GM19463 (cell line): Measurements from ENCODE around the gene TMEM273.
A peak's percentile ranks its signal among the peaks of the same experiment; 100 is the strongest.

ENCODE experiments used
- ATAC-seq: cut with Tn5 transposase; IDR thresholded peaks from one replicate; pipeline ENCODE4 v1.9.1; 2021; ENCODE audit warnings: mild to moderate bottlenecking, moderate library complexity; ENCODE audit not compliant: unreplicated experiment

Gene TMEM273

GRCh38 chr10:49141541-49142332 lies 46.5 kb downstream of the TMEM273 start:
- ATAC-seq, result peak; percentile 81

DNA sequence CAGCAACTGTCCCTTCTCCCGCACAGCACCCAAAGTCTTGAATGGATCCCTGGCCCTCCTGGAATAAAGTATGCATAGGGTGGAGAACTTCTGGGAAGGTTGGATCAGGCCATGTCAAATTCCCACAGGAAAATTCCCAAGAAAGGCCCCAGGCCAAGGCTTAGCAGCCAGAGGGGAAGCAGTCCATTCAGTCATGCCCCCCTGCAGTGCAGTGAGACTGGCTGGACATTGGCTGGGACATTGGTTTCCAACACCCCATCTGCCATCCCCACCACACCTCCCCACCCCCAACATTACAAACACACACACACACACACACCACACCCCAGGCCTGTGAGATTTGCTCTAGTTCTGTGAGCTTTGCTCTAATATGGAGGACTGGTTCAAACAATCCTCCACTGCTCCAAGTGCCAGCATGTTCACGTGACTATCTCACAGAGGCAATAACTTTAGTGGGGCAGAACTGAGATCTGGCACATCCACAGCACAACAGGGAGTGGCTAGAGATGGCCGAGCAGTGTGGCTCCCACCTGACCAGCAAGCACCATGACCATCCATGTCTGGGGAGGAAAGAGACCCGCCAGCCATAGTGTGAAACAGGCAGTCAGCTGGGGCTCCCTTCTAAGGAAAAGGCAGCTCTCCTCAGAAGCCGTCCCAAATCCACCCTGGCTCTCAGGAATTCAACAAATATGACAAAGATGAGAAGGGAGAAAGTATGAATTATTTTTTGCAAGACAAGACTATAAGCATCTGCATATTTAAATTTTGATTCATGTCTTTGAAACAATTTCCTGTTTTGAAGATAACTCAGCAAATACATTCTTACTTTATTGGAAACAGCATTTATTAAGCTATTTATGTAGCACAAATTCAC lies 47.6 kb downstream of the TMEM273 start:
- ATAC-seq, result no peak

GRCh38 chr10:49139846-49140195 lies 48.4 kb downstream of the TMEM273 start:
- ATAC-seq, result no peak

DNA sequence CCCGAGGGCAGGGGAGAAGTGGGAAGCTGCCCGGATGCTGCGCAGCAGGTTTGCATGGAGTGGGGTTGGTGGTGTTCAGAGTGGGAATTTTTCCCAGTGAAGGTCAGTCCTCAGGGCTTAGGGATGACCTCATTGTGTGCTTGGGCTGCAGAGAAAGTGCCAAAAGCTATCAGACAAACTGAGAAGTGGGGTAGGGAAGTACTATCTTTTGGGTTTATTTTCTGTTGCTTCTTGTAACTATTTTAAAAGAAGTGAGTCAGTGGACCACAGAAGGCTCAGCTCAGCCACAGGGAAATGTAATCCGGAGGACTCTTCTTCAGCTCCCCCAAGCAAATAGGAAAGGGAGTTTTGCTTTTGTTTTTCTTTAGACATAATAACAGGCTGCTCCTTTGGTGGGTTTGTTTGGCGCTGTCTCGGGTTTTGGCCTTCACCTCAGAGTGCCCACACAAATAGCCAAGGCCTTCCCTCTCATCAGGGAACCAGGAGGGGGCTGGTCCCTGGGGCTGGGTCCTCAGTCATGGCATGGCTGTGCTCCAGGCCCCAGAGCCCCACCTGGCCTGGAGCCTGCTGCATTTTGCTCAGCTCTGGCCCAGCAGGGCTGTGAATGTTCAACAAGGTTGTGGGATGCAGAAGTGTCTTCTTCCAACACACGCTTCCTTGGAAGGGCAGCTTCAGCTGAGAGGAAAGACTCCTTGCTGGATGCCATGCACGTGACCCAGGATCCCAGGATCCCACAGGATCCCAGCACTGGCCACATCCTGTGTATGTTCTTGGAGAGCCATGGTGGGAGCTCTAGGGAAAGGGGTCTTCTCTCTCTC lies 49.0 kb downstream of the TMEM273 start:
- peak; percentile 30 for ATAC-seq

- ATAC-seq, result no peak
Measured at GRCh38 chr10:49138361-49138891, 49.8 kb downstream of the TMEM273 start.

DNA sequence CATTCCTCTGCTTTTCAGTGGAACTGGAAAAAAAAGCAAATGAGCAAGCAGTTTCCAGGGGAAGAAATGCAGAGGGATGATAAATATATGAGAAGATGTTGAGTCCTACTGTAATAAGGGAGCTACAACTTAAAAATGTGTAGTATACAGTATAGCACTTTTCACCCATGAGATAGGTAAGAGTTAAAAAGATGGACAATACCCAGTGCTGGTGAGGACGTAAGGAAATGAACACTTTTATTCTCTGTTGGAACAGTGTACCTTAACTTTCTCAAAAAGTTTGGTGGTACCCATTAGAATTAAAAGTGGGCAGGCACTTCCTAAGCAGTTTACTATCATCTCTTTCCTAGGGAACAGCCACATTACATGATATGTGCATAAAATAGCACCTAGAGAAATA lies 51.7 kb downstream of the TMEM273 start:
- ATAC-seq, result no peak

DNA sequence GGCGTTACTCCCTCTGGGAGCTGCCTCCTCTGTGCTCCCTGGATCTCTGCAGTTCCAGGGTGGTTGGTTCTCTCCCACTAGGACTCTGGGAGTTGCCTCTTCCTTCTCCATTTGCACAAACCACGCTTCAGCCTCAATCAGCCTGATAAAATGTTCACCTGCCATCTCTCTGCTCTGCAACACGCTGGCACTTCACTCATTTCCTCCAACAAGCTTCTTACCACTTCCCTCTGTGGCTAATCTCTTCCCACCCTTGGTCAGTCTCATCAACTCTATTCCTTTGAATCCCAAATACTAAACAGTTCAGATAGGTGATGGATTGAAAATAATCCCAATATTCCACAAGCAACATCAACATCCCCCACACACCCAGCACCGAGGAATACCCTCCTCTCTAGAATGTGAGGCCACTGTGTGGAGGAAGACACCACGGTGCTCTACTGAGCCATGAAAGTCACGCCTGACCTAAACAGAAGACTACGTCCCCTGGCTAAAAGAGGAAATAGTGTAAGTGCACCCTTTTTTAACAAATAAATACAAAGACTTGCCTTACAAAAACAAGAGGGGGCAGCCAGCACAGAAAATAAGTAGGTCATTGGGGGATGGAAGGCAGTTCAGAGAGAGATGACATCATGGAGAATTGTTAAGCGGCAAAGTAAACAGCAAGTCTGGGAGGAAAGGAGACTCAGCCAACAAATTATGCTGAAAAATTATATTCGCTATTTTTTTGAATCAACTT lies 52.4 kb downstream of the TMEM273 start:
- ATAC-seq, result peak; percentile 45

- no peak for ATAC-seq
Measured at GRCh38 chr10:49134327-49134726, 53.9 kb downstream of the TMEM273 start.

GRCh38 chr10:49133706-49134248 lies 54.4 kb downstream of the TMEM273 start, which contains the start of gene FAM170B:
Gene FAM170B (minus strand): TSS chr10:49134021. CDS start chr10:49133918, 103 bp downstream.
- no peak for ATAC-seq

- no peak for ATAC-seq
Measured at GRCh38 chr10:49132362-49132737, 55.8 kb downstream of the TMEM273 start.

DNA sequence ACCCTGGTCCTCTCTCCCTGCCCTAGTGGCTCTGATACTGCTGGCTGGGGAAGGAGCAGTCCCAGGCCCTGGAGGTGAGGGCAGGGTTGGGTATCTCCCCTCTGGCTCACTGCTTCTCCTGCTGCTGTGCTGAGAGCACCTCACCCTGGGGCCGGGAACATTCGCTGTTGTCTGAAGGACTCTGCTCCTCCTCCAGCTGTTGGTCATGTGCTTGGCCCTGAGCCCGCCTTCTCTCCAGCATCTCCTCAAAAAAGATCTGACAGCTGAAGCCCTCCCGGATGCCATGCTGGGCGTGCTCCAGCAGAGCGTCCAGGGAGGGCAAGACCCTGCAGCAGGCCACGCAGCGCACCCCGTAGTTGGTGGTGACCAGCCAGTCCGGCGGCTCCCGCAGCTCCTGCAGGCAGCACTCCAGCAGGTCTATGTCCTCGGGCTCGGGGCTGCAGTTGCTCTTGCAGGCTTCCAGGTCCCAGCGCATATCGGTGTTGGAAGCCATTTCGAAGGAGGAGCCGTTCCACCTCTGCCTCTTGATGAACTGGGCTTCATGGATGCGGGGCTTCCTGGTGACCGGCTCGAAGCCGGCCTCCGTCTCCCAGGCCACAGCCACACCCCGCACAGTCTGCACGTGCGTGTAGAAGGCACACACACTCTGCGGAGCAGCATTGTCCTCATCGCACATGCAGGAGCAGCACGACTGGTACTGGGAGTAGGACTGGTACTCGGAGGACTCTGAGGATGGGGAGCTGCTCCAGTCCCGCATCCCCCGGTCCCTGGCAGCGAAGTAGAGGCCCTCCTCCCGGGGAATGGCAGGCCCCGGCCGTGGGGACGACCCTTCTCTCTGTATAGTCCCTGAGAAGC lies 56.5 kb downstream of the TMEM273 start:
- no peak for ATAC-seq

GRCh38 chr10:49129376-49129775 lies 58.8 kb downstream of the TMEM273 start:
- ATAC-seq, result no peak

DNA sequence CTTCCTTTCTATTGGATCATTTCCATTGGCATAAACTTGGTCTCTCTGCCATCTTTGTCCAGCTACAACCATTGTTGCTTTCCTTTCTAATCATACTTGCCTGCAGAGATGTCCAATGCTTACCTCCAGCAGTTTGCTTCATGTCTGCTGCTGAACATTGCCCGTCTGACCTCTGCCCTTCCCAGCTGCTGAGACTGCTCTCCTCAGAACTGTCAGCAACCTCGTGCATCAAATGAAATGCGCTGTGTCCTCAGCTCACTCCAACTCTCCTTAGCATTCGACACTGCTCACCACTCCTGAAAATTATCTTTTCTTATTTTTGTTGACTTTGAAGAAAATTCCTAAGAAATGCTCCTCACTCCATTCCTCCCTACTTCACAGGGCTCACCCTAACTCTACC lies 59.3 kb downstream of the TMEM273 start:
- no peak for ATAC-seq

DNA sequence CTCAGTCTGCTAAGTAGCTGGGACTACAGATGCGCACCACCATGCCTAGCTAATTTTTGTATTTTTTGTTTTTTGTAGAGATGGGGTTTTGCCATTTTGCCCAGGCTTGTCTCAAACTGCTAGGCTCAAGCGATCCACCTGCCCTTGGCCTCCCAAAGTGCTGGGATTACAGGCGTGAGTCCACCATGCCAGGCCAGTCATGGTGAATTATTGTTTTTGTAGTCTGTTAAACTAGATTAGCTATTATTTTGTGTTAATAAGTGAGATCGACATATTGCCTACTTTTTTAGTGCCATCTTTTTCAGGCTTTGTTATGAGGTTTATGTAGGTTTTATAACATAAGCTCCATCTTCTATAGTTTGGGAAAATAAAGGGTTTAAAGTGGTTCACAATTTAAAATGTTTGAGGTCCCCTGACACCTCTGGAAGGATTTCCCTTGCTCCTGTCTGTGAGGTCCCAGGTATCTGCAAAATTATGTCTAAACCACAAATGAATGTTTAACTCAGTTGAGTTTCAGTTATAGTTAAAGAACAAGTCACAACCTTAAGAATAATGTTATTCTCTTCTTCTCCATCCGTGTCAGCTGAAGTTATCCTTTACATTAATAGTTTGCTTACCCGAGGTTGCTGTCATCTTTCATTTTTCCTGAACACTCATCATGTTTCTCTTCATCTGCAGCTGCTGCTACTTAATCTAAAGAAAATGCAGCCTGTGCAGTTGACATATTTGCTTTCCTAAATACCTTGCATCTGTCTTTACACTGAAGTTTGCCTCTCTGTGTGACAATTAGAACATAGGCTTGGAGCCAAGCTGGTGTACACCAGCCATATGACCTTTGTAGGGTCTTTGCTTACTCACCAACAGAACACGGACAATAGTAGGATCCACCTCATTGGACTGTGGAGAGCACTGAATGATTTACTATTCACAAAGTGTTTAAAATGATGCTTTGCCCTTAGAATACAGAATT lies 63.9 kb downstream of the TMEM273 start:
- ATAC-seq, result peak; percentile 77

GRCh38 chr10:49120911-49121310 lies 67.3 kb downstream of the TMEM273 start:
- ATAC-seq, result no peak

- no peak for ATAC-seq
Measured at GRCh38 chr10:49119746-49120145, 68.4 kb downstream of the TMEM273 start.

- no peak for ATAC-seq
Measured at GRCh38 chr10:49118430-49119074, 69.6 kb downstream of the TMEM273 start.
